Smooth muscle cell (in vitro differentiated cells): ENCODE results near the gene ZNF367. TPM values are rescaled to one million over a fixed set of nuclear protein-coding genes. Genes with fewer than 3 reads are reported as not detected.

ENCODE experiments used
- DNase-seq: peaks from one replicate; lab custom pipeline; 2025; ENCODE audit not compliant: unreplicated experiment; lab: John Stamatoyannopoulos, UW
- H2AFZ ChIP-seq: fragments of 200-600 bp; sonication (generic); 2 replicates; pipeline ENCODE4 v1.6.0; 2016; ENCODE audit warnings: antibody characterized with exemption, low read depth, mild to moderate bottlenecking
- H3F3A ChIP-seq: fragments of 200-600 bp; sonication (generic); 2 replicates; pipeline ENCODE4 v1.6.0; 2017; ENCODE audit warnings: antibody characterized with exemption, low read depth
- H3K27ac ChIP-seq: fragments of 200-600 bp; sonication (generic); 2 replicates; pipeline ENCODE4 v1.5.1; 2016; ENCODE audit warnings: low read depth, mild to moderate bottlenecking
- H3K27me3 ChIP-seq: fragments of 200-600 bp; sonication (generic); 2 replicates; pipeline ENCODE4 v1.6.1; 2016; ENCODE audit warnings: low read depth, mild to moderate bottlenecking
- H3K36me3 ChIP-seq: fragments of 200-600 bp; sonication (generic); 2 replicates; pipeline ENCODE4 v1.5.1; 2016; ENCODE audit warnings: low read depth
- H3K4me1 ChIP-seq: fragments of 200-600 bp; sonication (generic); 2 replicates; pipeline ENCODE4 v1.5.1; 2016; ENCODE audit warnings: low read depth
- H3K4me2 ChIP-seq: fragments of 200-600 bp; sonication (generic); 2 replicates; pipeline ENCODE4 v1.6.0; 2016; ENCODE audit warnings: mild to moderate bottlenecking
- H3K4me3 ChIP-seq: fragments of 200-600 bp; sonication (generic); 2 replicates; pipeline ENCODE4 v1.5.1; 2016; ENCODE audit warnings: mild to moderate bottlenecking
- H3K79me2 ChIP-seq: fragments of 200-600 bp; sonication (generic); 2 replicates; pipeline ENCODE4 v1.6.0; 2016; ENCODE audit warnings: low read depth, mild to moderate bottlenecking
- H3K9ac ChIP-seq: fragments of 200-600 bp; sonication (generic); 2 replicates; pipeline ENCODE4 v1.6.0; 2016; ENCODE audit warnings: low read depth
- H3K9me3 ChIP-seq: fragments of 200-600 bp; sonication (generic); replicated peaks from 2 replicates; pipeline ENCODE4 v1.5.1; 2016; ENCODE audit warnings: low read depth
- H4K20me1 ChIP-seq: fragments of 200-600 bp; sonication (generic); 2 replicates; pipeline ENCODE4 v1.6.0; 2016; ENCODE audit warnings: low read depth
- WGBS: methylation state at CpG from one replicate; pipeline ENCODE4 v1.1.7; 2016; ENCODE audit warnings: low lambda C conversion rate; 5-methylcytosine and 5-hydroxymethylcytosine counted together
- polyA plus RNA-seq: library from polyadenylated mRNA; unstranded; fragments of >200 nt; fragmentation: Nextera tagmentation; extraction: Ambion mirVana; gene quantifications from 2 replicates; pipeline ENCODE4 v1.2.1, GENCODE V29; 2016
- total RNA-seq: library from RNA; depleted of rRNA; stranded (reverse); fragments of >200 nt; gene quantifications from 2 replicates; pipeline ENCODE4 v1.2.3, GENCODE V29; 2014
- TF ChIP-seq, protein P1 (sequence below): fragments of 200-600 bp; sonication (generic); IDR thresholded peaks from 2 replicates; pipeline ENCODE4 v1.5.1; 2017; ENCODE audit warnings: borderline replicate concordance, mild to moderate bottlenecking, antibody characterized with exemption; ENCODE audit not compliant: insufficient read depth, poor library complexity, severe bottlenecking

Gene ZNF367
- total and polyA plus RNA-seq, 2 experiments from 2014 or later = 2.8 to 3.2 TPM

DNA sequence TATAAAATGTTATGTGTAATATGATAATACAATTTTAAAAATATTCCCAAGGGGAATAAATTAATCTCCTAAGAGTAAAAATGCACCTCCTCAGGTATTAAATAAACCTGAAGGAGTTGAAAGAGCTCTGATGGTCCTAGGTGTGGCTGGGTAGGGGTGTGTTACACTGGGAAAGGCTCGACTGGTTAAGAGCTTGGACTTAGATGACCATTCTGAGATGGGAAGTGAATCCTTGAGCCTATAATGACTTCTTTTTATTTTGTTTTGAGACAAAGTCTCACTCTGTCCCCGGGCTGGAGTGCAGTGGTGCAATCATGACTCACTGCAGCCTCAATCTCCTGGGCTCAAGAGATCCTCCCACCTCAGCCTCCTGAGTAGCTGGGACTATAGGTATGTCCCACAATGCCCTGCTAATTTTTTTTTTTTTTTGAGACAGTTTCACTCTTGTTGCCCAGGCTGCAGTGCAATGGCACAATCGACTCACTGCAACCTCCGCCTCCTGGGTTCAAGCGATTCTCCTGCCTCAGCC, 22.6 kb upstream of the ZNF367 start:
- no peak for DNase-seq
- no peak overlapping the region for H3K9ac ChIP-seq
- H3K4me2 ChIP-seq = no peak overlapping the region
- no peaks in the 10 kb centered on the region for H3K27me3 ChIP-seq
- no peak overlapping the region for H3K4me3 ChIP-seq
- no peak overlapping the region for H3K27ac ChIP-seq
- no peaks in the 10 kb centered on the region for H3K79me2 ChIP-seq
- WGBS = 94% methylated on average over 5 of the region's 5 CpGs
- H2AFZ ChIP-seq = no peak overlapping the region
- H4K20me1 ChIP-seq = no peaks in the 10 kb centered on the region
- H3F3A ChIP-seq = no peaks in the 10 kb centered on the region
- no peaks in the 10 kb centered on the region for H3K9me3 ChIP-seq
- H3K4me1 ChIP-seq = no peaks in the 10 kb centered on the region
- TF ChIP-seq, protein P1, sequence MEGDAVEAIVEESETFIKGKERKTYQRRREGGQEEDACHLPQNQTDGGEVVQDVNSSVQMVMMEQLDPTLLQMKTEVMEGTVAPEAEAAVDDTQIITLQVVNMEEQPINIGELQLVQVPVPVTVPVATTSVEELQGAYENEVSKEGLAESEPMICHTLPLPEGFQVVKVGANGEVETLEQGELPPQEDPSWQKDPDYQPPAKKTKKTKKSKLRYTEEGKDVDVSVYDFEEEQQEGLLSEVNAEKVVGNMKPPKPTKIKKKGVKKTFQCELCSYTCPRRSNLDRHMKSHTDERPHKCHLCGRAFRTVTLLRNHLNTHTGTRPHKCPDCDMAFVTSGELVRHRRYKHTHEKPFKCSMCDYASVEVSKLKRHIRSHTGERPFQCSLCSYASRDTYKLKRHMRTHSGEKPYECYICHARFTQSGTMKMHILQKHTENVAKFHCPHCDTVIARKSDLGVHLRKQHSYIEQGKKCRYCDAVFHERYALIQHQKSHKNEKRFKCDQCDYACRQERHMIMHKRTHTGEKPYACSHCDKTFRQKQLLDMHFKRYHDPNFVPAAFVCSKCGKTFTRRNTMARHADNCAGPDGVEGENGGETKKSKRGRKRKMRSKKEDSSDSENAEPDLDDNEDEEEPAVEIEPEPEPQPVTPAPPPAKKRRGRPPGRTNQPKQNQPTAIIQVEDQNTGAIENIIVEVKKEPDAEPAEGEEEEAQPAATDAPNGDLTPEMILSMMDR = no peak
- no peaks in the 10 kb centered on the region for H3K36me3 ChIP-seq

DNA sequence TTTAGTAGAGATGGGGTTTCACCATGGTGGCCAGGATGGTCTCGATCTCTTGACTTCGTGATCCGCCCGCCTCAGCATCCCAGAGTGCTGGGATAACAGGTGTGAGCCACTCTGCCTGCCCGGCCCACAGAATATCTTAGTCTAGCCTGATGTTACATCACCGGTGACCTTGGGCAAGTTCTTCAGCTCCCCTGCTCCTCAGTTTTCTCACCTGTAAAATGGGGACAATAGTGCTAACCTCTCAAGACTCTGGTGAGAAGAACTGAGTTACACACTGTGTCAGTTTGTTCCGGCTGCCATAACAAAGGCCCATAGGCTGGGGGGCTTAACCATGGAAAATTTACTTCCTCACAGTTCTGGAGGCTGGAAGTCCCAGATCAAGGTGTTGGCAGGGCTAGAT, 19.3 kb upstream of the ZNF367 start:
- Histone ChIP-seq H3K27me3 (no peaks in the 10 kb centered on the region), H4K20me1 (no peaks in the 10 kb centered on the region), H3K4me3 (no peak overlapping the region), H3K36me3 (no peaks in the 10 kb centered on the region), H3K4me1 (no peaks in the 10 kb centered on the region), H3K79me2 (no peaks in the 10 kb centered on the region), H3K9me3 (no peaks in the 10 kb centered on the region), H3K9ac (no peak overlapping the region), H3K4me2 (no peak overlapping the region), H3F3A (no peaks in the 10 kb centered on the region), H2AFZ (no peak overlapping the region), H3K27ac (no peak overlapping the region)
- TF ChIP-seq, protein P1 = no peak
- WGBS = 96% methylated on average over 7 of the region's 7 CpGs
- no peak for DNase-seq

DNA sequence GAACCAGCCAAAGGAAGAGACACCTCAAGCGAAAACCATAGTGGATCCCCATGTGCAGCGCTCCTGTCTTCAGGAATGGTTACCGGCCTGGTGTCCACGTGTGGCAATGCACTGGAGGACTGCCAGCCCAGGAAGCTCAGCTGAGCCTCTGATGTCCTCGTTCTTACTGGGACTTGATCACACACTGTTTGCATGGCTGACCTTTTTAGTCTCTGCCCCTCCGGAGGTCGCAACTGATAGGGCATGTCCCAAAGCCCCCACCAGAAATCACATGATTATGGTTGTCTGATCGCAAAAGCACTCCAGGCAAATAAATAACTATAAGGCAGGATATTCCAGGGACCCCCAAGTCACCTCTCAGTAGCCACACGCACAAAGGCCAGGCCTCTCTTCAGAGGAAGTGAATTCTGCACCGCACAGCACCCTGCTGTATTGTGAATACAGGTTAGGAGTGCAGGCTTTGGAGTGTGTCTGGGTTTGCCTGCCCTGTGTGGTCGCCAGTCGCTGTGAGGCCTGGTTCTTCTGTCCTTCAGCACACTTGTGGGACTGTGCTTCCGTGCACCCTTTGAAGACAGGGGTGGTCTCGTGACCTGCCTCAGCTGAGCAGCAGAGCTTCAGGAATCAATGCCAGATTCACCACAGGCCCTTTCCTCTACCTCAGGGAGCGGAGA, 18.4 kb upstream of the ZNF367 start:
- Histone ChIP-seq H3F3A (no peaks in the 10 kb centered on the region), H3K36me3 (no peaks in the 10 kb centered on the region), H3K4me1 (no peaks in the 10 kb centered on the region), H4K20me1 (no peaks in the 10 kb centered on the region), H3K27me3 (no peaks in the 10 kb centered on the region), H3K79me2 (no peaks in the 10 kb centered on the region), H3K27ac (no peak overlapping the region), H3K9me3 (no peaks in the 10 kb centered on the region), H3K4me3 (no peak overlapping the region), H3K4me2 (no peak overlapping the region), H3K9ac (no peak overlapping the region), H2AFZ (no peak overlapping the region)
- no peak for DNase-seq
- 94% methylated on average over 15 of the region's 15 CpGs for WGBS
- TF ChIP-seq, protein P1 = no peak

DNA sequence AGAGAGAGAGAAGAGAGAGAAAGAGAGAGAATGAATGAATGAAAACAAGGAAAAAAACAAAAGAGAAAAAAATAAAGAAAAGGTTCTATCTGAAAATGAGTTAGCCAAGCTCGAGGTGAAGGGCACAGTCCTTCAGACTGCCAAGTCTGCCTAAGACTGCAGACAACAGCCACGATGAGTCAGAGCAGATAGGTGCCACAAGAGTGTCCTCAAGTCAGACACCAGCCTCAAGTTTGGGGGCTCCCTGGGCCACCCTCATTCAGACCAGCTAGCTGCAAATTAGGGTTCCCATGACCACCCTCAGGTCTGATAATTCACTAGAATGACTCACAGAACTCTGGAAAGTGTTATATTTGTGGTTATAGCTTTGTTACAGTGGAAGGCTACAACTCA, 17.9 kb upstream of the ZNF367 start:
- no peak for DNase-seq

More for the DNA sequence above, 17.9 kb upstream of the ZNF367 start:
- Histone ChIP-seq H3K9ac (no peak overlapping the region), H4K20me1 (no peaks in the 10 kb centered on the region), H3K27me3 (no peaks in the 10 kb centered on the region), H3K4me3 (no peak overlapping the region), H3K79me2 (no peaks in the 10 kb centered on the region), H3K36me3 (no peaks in the 10 kb centered on the region), H3K27ac (no peak overlapping the region), H3F3A (no peaks in the 10 kb centered on the region), H2AFZ (no peak overlapping the region), H3K9me3 (no peaks in the 10 kb centered on the region), H3K4me1 (no peaks in the 10 kb centered on the region), H3K4me2 (no peak overlapping the region)
- TF ChIP-seq, protein P1 = no peak
- WGBS = 84% methylated on average over 2 of the region's 2 CpGs
